ENCODE measurements around the gene KLF13. TPM values are rescaled to one million over a fixed set of nuclear protein-coding genes. Genes with fewer than 3 reads are reported as not detected.

The KLF13 gene
- total RNA-seq, 1 donor from 2014 or later = 44.6 TPM

GRCh38 chr15:31381801-31382712 is 55.4 kb downstream of the KLF13 start:
- no peak for DNase-seq (ENCODE audit: low read depth, low spot score)
- no peaks in the 10 kb centered on the region for H3K27me3 Mint-ChIP-seq (ENCODE audit: low read depth)
- H3K4me1 Mint-ChIP-seq = peaks cover 4% of the 10 kb centered on the region
- TF ChIP-seq CTCF (conservative IDR thresholded peaks at IDR 0.05) = no peak
- no peaks in the 10 kb centered on the region for H3K9me3 Mint-ChIP-seq
- H3K36me3 Mint-ChIP-seq (ENCODE audit: low read depth) = peaks cover 14% of the 10 kb centered on the region
- H3K27ac Mint-ChIP-seq (ENCODE audit: unreplicated experiment) = peak overlapping the region; percentile 27
- H3K4me3 Mint-ChIP-seq = no peak overlapping the region

GRCh38 chr15:31382713-31383045 is 56.0 kb downstream of the KLF13 start:
- H3K36me3 Mint-ChIP-seq (ENCODE audit: low read depth) = peaks cover 14% of the 10 kb centered on the region
- TF ChIP-seq CTCF (conservative IDR thresholded peaks at IDR 0.05) = no peak
- H3K9me3 Mint-ChIP-seq = no peaks in the 10 kb centered on the region
- no peak overlapping the region for H3K4me3 Mint-ChIP-seq
- H3K27me3 Mint-ChIP-seq (ENCODE audit: low read depth) = no peaks in the 10 kb centered on the region
- H3K27ac Mint-ChIP-seq (ENCODE audit: unreplicated experiment) = peak overlapping the region; percentile 27
- DNase-seq (ENCODE audit: low read depth, low spot score) = no peak
- peaks cover 4% of the 10 kb centered on the region for H3K4me1 Mint-ChIP-seq

GRCh38 chr15:31383139-31383538 is 56.5 kb downstream of the KLF13 start:
- Mint-ChIP-seq H3K4me3 (no peak overlapping the region), H3K36me3 (ENCODE audit: low read depth) (peaks cover 14% of the 10 kb centered on the region), H3K4me1 (peaks cover 4% of the 10 kb centered on the region), H3K9me3 (no peaks in the 10 kb centered on the region), H3K27ac (ENCODE audit: unreplicated experiment) (peak overlapping the region; percentile 19), H3K27me3 (ENCODE audit: low read depth) (no peaks in the 10 kb centered on the region)
- TF ChIP-seq CTCF (conservative IDR thresholded peaks at IDR 0.05) = no peak
- DNase-seq (ENCODE audit: low read depth, low spot score) = no peak

GRCh38 chr15:31384568-31384967 is 57.9 kb downstream of the KLF13 start:
- Mint-ChIP-seq H3K36me3 (ENCODE audit: low read depth) (peaks cover 14% of the 10 kb centered on the region), H3K27ac (ENCODE audit: unreplicated experiment) (no peak overlapping the region), H3K4me1 (peaks cover 4% of the 10 kb centered on the region)

GRCh38 chr15:31385736-31386135 is 59.1 kb downstream of the KLF13 start:
- Mint-ChIP-seq H3K27ac (ENCODE audit: unreplicated experiment) (no peak overlapping the region), H3K4me1 (peaks cover 4% of the 10 kb centered on the region), H3K9me3 (peaks cover 4% of the 10 kb centered on the region), H3K36me3 (ENCODE audit: low read depth) (peaks cover 7% of the 10 kb centered on the region), H3K4me3 (no peak overlapping the region), H3K27me3 (ENCODE audit: low read depth) (peaks cover 9% of the 10 kb centered on the region)
- DNase-seq (ENCODE audit: low read depth, low spot score) = no peak
- no peak for TF ChIP-seq CTCF (conservative IDR thresholded peaks at IDR 0.05)

More at GRCh38 chr15:31384568-31384967, 57.9 kb downstream of the KLF13 start:
- TF ChIP-seq CTCF (conservative IDR thresholded peaks at IDR 0.05) = no peak
- Mint-ChIP-seq H3K27me3 (ENCODE audit: low read depth) (peaks cover 2% of the 10 kb centered on the region), H3K9me3 (peaks cover 2% of the 10 kb centered on the region), H3K4me3 (no peak overlapping the region)
- no peak for DNase-seq (ENCODE audit: low read depth, low spot score)

All from neural crest cell (in vitro differentiated cells).